ENCODE measurements around the gene PIP5K1B. TPM values are rescaled to one million over a fixed set of nuclear protein-coding genes. Genes with fewer than 3 reads are reported as not detected.

PIP5K1B gene
- total and polyA plus RNA-seq, 2 donors (not counting 3 experiments of a cell fraction or from before 2014, with no cell fraction given): 0.27 TPM; not detected in 1

DNA sequence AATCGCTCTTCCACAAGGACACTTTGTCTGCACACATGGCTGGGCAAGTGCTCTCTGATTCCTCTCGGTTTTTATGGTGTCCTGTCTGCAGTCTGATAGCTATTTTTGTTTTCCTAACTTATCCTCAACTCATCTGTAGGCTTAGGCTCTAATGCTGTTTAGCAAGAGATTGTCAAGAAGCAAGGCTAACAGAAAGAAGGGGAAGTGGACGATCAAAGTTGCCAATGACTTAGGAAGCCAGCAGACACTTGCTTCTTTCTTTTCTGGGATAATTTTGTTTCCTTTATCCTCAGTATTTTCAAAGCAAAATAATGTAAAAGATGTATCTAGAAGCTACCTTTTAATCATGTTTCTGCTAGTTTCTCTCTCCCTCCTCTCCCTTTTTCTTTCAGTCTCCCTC is 178.2 kb downstream of the PIP5K1B start:
- intact Hi-C loops (cut with micrococcal nuclease) (no loop called here), dilution Hi-C loops (cut with MboI; ENCODE audit: extremely low pct_ligation_motif_present, low sequenced_read_pairs) (no loop called here)
- H4K20me1 ChIP-seq (replicated peaks; ENCODE audit: control insufficient read depth, extremely low read depth, insufficient read depth, low read length): no peaks in the 10 kb centered on the region
- no peaks in the 10 kb centered on the region for H3K9me3 ChIP-seq (replicated peaks; ENCODE audit: control insufficient read depth, insufficient read depth, low read length)
- no peaks in the 10 kb centered on the region for H3K9me1 ChIP-seq (replicated peaks; ENCODE audit: control insufficient read depth, extremely low read depth, insufficient read depth, low read length)
- ChIA-PET POLR2A (no interaction called here), CTCF (interaction anchor here (0.6 kb wide), 1 partner anchor 32 kb away, joined by 3 read pairs; no protein-coding TSS in a partner anchor)
- no peaks in the 10 kb centered on the region for H3K36me3 ChIP-seq (ENCODE audit: control insufficient read depth in 2 of 2, extremely low read depth in 1 of 2, insufficient read depth in 2 of 2, low read length in 2 of 2)
- no peaks in the 10 kb centered on the region for H3K4me1 ChIP-seq (ENCODE audit: control insufficient read depth, extremely low read depth, insufficient read depth, low read length)
- H3K4me2 ChIP-seq (ENCODE audit: insufficient read depth, low read length): no peak overlapping the region
- peaks cover 0 to 4% of the 10 kb centered on the region in 2 experiments for H3K27me3 ChIP-seq (ENCODE audit: control insufficient read depth in 2 of 2, insufficient read depth in 2 of 2, low read length in 2 of 2)
- DNase-seq (ENCODE audit: low read depth, low spot score) (no peak), FAIRE-seq (no peak)
- TF ChIP-seq POLR2A (IDR thresholded peaks at IDR 0.05; ENCODE audit: low read depth, low read length) (no peak), JUN (IDR thresholded peaks at IDR 0.05; ENCODE audit: borderline replicate concordance, insufficient read depth, insufficient read length, low read depth) (no peak), FOS (IDR thresholded peaks at IDR 0.05; ENCODE audit: borderline replicate concordance, insufficient read depth, low read length) (no peak), POLR2AphosphoS5 (IDR thresholded peaks at IDR 0.05; ENCODE audit: insufficient read depth, low read depth, low read length) (no peak), GATA2 (IDR thresholded peaks at IDR 0.05; ENCODE audit: insufficient read depth, insufficient read length, low read depth, low read length) (no peak), EZH2 (IDR thresholded peaks at IDR 0.05; ENCODE audit: borderline replicate concordance, low read depth, low read length, severe bottlenecking) (no peak), MYC (IDR thresholded peaks at IDR 0.05; ENCODE audit: low read depth, low read length) (no peak), CTCF (IDR thresholded peaks at IDR 0.05; ENCODE audit: extremely low read depth in 1 of 2, insufficient read depth in 1 of 2, low read depth in 1 of 2, low read length in 2 of 2) (no peak)
- TF ChIP-seq, protein P1, sequence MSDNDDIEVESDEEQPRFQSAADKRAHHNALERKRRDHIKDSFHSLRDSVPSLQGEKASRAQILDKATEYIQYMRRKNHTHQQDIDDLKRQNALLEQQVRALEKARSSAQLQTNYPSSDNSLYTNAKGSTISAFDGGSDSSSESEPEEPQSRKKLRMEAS (IDR thresholded peaks at IDR 0.05; ENCODE audit: insufficient read depth, insufficient read length): no peak
- no TSS peak for BruUV-seq (replicated peaks)
- H3K27ac ChIP-seq (ENCODE audit: insufficient read depth, low read depth, low read length): no peak overlapping the region
- no peaks in the 10 kb centered on the region for H3K79me2 ChIP-seq (ENCODE audit: control insufficient read depth, insufficient read depth, low read length)
- no peak overlapping the region for H3K4me3 ChIP-seq (replicated peaks in 1 of 3; ENCODE audit: insufficient read depth in 1 of 3, low read depth in 1 of 3, low read length in 3 of 3)
- H3K9ac ChIP-seq (replicated peaks; ENCODE audit: extremely low read depth, insufficient read depth, low read length): no peak overlapping the region
- no peak overlapping the region for H2AFZ ChIP-seq (ENCODE audit: low read depth, low read length)
